Tibial nerve (tissue), 4 donors: ENCODE data around the gene CCNE1.

ENCODE experiments used
- CTCF ChIP-seq, 5 experiments: fragments of 200-600 bp in 3 of 5; fragments of 450-650 bp in 2 of 5; sonication (generic) in 3 of 5; IDR thresholded peaks; one replicate each; pipeline ENCODE4 v1.5.1; 2016 to 2019; ENCODE audit warnings: antibody characterized with exemption in 5 of 5, mild to moderate bottlenecking in 3 of 5, moderate library complexity in 2 of 5
- EP300 ChIP-seq, 2 donors: sonication (generic); formaldehyde crosslinking; IDR thresholded peaks; one replicate each; pipeline ENCODE4 v1.6.1; 2017; ENCODE audit warnings: antibody characterized with exemption in 2 of 2, mild to moderate bottlenecking in 1 of 2

- no peak for TF ChIP-seq CTCF (IDR thresholded peaks at IDR 0.05)
- TF ChIP-seq EP300 (IDR thresholded peaks at IDR 0.05) = no peak
These were observed 24.5 kb upstream of the CCNE1 start for GRCh38 chr19:29787281-29787680.
